GM12875 (cell line): Measurements from ENCODE around the gene IL21R.
"Not testable (repeated sequence)": the region's sequence is repeated elsewhere in the genome, so short reads cannot be mapped to it uniquely, and the experiment has no call there.

Experiments
- H3K4me3 ChIP-seq: one replicate; pipeline ENCODE4 v1.5.1; 2011; ENCODE audit warnings: low read depth, low read length, control low read depth
- TF ChIP-seq, protein P1 (sequence below): IDR thresholded peaks from 2 replicates; pipeline ENCODE4 v1.5.1; 2011; ENCODE audit warnings: low read depth, mild to moderate bottlenecking, control low read depth, inconsistent platforms, low read length, moderate library complexity, borderline replicate concordance; ENCODE audit not compliant: insufficient read depth

Gene IL21R

DNA sequence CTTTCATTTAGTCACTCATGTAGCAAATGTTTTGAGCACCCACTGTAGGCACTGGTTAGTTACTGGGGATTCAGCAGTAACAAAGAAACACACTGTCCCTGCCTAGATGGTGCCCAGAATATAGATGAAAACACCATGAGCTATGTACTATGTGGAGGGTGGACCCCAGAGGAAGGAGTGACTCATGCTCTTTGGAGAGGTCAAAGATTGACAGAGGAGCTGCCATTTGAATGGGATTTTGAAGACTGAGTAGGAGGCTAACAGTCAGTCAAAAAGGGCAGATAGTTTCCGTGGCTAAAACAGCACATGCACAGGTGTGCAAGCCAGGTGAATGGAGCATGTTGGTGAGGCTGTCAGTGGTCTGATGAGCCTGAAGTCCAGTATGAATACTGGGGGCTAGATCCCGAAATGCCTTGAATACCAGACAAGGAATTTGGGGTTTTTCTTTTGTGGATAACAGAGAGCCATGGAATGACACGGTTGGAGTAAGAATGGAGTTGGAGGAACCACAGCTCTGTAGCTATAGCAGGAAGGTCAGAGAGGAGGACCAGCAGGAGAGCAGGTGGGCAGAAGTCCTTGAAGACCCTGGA lies 6.1 kb downstream of the IL21R start:
- H3K4me3 ChIP-seq = peak overlapping the region; percentile 40
- TF ChIP-seq, protein P1, sequence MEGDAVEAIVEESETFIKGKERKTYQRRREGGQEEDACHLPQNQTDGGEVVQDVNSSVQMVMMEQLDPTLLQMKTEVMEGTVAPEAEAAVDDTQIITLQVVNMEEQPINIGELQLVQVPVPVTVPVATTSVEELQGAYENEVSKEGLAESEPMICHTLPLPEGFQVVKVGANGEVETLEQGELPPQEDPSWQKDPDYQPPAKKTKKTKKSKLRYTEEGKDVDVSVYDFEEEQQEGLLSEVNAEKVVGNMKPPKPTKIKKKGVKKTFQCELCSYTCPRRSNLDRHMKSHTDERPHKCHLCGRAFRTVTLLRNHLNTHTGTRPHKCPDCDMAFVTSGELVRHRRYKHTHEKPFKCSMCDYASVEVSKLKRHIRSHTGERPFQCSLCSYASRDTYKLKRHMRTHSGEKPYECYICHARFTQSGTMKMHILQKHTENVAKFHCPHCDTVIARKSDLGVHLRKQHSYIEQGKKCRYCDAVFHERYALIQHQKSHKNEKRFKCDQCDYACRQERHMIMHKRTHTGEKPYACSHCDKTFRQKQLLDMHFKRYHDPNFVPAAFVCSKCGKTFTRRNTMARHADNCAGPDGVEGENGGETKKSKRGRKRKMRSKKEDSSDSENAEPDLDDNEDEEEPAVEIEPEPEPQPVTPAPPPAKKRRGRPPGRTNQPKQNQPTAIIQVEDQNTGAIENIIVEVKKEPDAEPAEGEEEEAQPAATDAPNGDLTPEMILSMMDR = no peak

DNA sequence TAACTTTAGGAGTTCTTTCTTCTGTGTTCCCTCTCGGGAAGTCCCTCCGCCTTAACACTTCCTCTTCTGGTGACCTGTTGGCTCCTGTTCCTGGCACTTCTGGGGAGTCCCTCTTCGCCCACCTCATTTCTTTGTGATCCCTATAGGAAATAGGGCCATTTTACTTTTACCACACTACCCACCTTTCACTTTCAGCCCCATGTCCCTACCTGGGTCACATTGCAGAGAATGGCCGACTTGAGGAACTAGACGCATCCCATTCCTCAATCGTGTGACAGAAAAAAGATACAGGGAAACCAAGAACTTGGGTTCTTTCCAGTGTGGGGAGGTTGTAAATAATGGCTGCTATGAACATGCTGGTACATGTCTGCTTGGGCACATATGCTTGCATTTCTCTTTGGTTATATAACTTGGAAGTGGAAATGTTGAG lies 6.6 kb downstream of the IL21R start:
- TF ChIP-seq, protein P1 = no peak
- peak overlapping the region; percentile 40 for H3K4me3 ChIP-seq

DNA sequence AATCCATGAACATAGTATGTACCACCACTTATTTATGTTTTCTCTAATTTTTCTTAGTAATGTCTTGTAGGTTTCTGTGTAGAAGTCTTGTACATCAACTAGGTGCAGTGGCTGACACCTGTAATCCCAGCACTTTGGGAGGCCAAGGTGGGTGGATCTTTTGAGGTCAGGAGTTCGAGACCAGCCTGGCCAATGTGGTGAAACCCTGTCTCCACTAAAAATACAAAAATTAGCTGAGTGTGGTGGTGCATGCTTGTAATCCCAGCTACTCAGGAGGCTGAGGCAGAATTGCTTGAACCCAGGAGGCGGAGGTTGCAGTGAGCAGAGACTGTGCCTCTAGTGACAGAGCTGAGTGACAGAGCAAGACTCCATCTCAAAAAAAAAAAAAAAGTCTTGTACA lies 8.0 kb downstream of the IL21R start:
- H3K4me3 ChIP-seq = not testable (repeated sequence)

DNA sequence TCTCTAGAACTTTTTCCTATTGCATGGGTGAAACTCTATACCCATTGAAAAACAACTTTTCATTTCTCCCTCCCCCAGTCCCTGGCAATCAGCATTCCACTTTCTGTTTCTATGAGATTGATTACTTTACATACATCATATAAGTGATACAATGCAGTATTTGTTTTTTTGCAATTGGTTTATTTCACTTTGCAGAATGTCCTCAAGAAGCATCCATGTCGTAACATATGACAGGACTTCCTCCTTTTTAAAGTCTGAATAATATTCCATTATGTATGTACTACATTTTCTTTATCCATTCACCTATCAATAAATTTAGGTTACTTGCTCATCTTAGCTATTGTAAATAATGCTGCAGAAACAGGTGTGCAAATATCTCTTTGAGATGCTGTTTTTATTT lies 8.8 kb downstream of the IL21R start:
- no peak overlapping the region for H3K4me3 ChIP-seq

DNA sequence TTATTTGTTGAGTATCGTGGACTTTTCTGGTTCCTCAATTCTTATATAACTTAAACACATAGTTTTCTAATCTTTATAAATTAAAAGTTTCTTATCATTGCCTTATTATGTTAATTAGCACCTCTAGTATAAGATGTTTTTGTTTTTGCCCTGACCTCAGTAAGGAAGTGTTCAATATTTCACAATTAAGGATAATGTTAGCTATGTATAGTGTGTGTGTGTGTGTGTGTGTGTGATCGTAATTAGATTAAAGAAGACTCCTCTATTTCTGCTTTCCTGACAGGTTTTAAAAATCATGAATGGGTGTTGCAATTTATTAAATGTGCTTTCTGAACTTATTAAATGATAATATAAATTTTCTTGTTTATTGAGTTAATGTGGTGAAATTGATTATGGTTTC lies 12.0 kb downstream of the IL21R start:
- no peak overlapping the region for H3K4me3 ChIP-seq
- TF ChIP-seq, protein P1 = no peak

More for the DNA sequence above, 8.8 kb downstream of the IL21R start:
- TF ChIP-seq, protein P1 = no peak

DNA sequence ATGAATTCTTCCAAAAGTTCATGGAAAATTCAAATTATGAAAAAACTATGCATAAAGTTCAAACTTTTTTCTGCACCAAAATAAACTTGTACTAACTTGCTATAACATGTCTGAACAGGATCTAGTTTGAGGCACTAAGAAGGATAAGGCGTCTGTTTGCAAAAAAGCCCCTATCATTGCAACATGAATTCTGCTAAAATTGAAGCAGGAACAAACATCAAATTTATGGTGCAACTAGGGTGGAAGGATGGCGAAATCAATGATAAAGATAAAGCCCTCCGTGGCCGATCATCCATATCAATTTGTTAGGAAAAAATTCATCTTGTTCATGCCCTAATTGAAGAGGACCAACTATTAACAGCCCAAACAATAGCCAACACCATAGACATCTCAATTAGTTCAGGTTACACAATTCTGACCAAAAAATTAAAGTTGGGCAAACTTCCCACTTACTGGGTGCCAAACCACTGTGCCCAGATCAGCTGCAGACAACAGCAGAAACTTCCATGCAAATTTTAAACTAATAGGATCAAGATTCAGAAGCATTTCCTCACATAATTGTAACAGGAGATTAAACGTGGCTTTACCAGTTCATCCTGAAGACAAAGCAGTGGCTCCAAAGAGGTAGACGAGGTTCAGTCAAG lies 12.9 kb downstream of the IL21R start:
- TF ChIP-seq, protein P1 = no peak
- no peak overlapping the region for H3K4me3 ChIP-seq

DNA sequence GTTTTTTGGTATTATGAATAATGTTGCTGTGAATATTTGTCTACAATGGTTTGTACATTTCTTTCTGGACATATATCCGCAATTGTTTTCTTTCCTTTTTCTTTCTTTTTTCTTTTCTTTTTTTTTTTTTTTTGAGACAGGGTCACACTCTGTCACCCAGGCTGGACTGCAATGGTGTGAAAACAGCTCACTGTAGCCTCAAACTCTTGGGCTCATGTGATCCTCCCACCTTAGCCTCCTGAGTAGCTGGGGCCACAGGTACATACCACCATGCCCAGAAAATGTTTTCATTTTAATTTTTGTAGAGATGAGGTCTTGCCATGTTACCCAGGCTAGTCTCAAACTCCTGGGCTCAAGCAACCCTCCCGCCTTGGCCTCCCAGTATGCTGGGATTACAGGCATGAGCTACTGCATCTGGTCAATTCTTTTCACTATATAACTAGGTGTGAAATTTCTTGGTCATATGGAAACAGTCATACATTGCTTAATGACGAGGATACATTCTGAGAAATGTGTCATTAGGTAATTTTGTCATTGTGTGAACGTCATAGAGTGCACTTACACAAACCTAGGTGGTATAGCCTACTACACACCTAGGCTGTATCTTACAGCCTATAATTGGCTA lies 15.2 kb downstream of the IL21R start:
- H3K4me3 ChIP-seq = no peak overlapping the region
- TF ChIP-seq, protein P1 = no peak
